HS-27A (cell line): ENCODE results near the gene MTO1.
"Not testable (repeated sequence)": the region's sequence is repeated elsewhere in the genome, so short reads cannot be mapped to it uniquely, and the experiment has no call there.

ENCODE experiments used
- DNase-seq: peaks from one replicate; pipeline ENCODE4 v3.0.0-alpha.2; 2012; ENCODE audit warnings: low read depth, missing footprints

MTO1 gene

DNA sequence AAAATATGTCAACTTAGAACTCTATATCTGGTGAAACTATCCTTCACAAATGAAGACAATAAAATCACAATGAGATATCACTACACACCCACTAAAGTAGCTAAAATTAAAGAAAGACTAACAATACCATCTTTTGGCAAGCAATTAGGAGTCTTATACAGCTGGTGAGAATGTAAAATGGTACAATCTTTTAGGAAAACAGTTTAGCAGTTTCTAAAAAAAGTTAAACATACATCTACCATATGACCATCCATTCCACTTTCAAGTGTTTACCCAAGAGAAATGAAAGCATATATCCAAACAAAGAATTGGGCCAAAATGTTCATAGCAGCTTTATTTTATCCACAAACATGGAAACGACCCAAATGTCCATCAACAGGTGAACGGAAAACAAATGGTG lies 73.1 kb downstream of the MTO1 start:
- no peak for DNase-seq

DNA sequence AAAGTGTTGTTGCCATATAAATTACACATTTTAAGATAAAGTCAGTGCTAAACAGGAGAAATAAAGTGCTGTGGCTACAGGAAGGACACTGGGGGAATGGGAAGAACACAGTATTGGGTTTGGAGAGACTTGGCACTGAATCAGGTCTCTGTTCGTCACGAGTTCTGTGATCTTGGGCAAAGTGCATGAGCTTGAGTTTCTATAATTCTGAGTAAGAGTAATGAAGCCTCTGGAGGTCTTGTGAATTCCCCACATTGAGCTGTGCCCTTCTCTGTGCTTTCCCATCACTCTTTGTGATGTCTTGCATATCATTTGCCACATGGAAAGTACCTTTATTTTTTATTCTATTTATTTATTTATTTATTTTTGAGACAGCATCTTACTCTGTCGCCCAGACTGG lies 76.1 kb downstream of the MTO1 start:
- DNase-seq = no peak

- no peak for DNase-seq
These were observed 76.7 kb downstream of the MTO1 start for GRCh38 chr6:73538116-73538779.

DNA sequence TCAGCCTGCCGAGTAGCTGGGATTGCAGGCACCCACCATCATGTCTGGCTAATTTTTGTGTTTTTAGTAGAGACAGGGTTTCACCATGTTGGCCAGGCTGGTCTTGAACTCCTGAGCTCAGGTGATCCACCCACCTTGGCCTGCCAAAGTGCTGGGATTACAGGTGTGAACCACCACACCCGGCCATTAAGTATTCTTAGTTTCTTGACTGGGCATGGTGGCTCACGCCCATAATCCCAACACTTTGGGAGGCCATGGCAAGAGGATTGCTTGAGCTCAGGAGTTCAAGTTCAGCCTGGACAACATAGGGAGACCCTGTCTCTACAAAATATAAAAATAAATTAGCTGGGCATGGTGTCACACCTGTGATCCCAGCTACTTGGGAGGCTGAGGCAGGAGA lies 80.9 kb downstream of the MTO1 start:
- DNase-seq = not testable (repeated sequence)

DNA sequence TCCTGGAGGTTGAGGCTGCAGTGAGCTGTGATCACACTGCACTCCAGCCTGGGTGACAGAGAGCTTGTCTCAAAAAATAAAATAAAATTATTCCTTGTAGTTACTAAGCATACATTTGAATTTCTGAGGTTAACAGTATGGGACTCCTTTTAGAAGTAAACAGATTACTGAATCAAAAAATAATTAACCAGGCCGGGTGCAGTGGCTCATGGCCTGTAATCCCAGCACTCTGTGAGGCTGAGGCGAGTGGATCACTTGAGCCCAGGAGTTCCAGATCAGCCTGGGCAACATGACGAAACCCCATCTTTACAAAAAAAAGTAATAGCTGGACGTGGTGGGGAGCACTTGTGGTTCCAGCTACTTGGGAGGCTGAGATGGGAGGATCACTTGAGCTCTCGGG lies 81.4 kb downstream of the MTO1 start:
- DNase-seq = no peak

- DNase-seq = no peak
These were observed 85.5 kb downstream of the MTO1 start for GRCh38 chr6:73547036-73547435.

DNA sequence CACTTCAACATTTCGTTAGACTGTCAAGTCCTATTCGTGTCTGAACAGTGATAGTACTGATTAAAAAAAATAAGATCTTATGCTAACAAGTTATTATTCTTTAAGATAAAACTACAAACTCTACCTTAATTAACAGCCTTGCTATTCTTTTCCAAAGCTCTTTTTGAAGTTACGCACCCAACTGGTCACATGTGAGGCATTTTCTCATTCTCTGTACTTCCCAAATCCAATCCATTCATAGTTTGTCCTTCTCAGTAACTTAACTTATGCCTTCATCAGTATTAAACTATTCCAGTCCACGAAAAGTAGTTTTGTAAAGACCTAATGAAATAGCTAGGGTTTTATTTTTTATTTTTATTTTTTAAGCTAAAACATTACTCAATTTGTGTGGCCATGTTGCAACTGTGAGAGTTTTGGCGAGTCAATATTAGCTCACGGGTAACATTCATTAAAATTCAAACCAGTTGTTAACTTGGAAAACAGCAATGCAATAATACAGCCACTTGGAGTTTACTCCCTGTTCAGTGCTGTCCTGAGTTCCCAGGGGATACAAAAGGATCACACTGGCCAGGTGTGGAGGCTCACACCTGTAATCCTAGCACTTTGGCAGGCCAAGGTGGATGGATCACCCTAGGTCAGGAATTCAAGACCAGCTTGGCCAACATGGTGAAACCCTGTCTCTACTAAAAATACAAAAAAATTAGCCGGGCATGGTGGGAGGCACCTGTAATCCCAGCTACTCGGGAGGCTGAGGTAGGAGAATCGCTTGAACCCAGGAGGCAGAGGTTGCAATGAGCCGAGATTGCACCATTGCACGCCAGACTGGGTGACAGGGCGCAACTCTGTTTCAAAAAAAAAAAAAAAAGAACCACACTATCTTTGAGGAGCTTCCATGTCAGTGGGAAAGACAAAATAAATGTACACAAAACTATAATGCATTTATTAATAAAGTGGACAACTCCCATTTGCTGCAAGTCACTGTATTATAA lies 87.2 kb downstream of the MTO1 start:
- no peak for DNase-seq

- DNase-seq = not testable (repeated sequence)
These were observed 89.6 kb downstream of the MTO1 start for GRCh38 chr6:73551115-73551514.

DNA sequence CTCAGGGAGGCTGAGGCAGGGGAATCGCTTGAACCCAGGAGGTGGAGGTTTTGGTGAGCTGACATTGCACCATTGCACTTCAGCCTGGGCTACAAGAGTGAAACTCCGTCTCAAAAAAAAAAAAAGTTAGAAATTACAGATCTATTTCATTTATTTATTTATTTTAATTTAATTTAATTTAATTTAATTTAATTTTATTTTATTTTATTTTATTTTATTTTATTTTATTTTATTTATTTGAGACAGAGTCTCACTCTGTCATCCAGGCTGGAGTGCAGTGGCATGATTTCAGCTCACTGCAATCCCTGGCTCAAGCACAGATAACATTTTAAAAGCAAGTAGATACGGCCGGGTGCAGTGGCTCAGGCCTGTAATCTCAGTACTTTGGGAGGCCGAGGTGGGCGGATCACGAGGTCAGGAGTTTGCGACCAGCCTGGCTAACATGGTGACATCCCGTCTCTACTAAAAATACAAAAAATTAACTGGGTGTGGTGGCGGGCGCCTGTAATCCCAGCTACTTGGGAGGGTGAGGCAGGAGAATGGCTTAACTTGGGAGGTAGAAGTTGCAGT lies 93.9 kb downstream of the MTO1 start:
- not testable (repeated sequence) for DNase-seq

GRCh38 chr6:73556836-73557235 lies 95.3 kb downstream of the MTO1 start:
- no peak for DNase-seq
